HepG2 (cell line): ENCODE results near the gene HCFC1. TPM values are rescaled to one million over a fixed set of nuclear protein-coding genes. Genes with fewer than 3 reads are reported as not detected.
A peak's percentile ranks its signal among the peaks of the same experiment; 100 is the strongest.

ENCODE experiments used
- ATF7 ChIP-seq, 2 experiments: fragments of 450-650 bp in 1 of 2; sonication (generic) in 1 of 2; formaldehyde crosslinking in 1 of 2; IDR thresholded peaks; 2 replicates each; pipeline versions ENCODE4 v1.4.0 to v1.6.1; 2016 to 2020; ENCODE audit warnings: antibody characterized with exemption in 1 of 2, mild to moderate bottlenecking in 1 of 2, missing genetic modification reagents in 1 of 2
- CREB1 ChIP-seq, 2 experiments: fragments of 450-650 bp in 1 of 2; IDR thresholded peaks; 2 replicates each; pipeline ENCODE4 v1.6.1; 2016 to 2017; ENCODE audit warnings: control low read depth in 1 of 2, mild to moderate bottlenecking in 1 of 2, missing compliant biosample characterization in 1 of 2, missing genetic modification characterization in 1 of 2
- GABPB1 ChIP-seq: IDR thresholded peaks from 2 replicates; pipeline ENCODE4 v1.6.1; 2016; ENCODE audit warnings: mild to moderate bottlenecking, missing genetic modification reagents, moderate library complexity, missing compliant biosample characterization
- MXI1 ChIP-seq: IDR thresholded peaks from 3 replicates; pipeline ENCODE4 v1.6.1; 2012; ENCODE audit warnings: low read depth, low read length, inconsistent platforms, borderline replicate concordance
- NCOR1 ChIP-seq: fragments of 200-600 bp; sonication (generic); IDR thresholded peaks from 2 replicates; pipeline ENCODE4 v1.7.0; 2017; ENCODE audit warnings: antibody characterized with exemption, low read length, borderline replicate concordance
- THAP11 ChIP-seq: IDR thresholded peaks from 2 replicates; pipeline ENCODE4 v1.6.1; 2016; ENCODE audit warnings: missing biosample characterization, missing genetic modification reagents
- THYN1 ChIP-seq: sonication (generic); formaldehyde crosslinking; IDR thresholded peaks from 2 replicates; pipeline ENCODE4 v1.8.1; 2023; ENCODE audit warnings: low read depth, mild to moderate bottlenecking, moderate library complexity, missing genetic modification reagents, borderline replicate concordance
- ZBTB7B ChIP-seq: sonication (generic); formaldehyde crosslinking; IDR thresholded peaks from 2 replicates; pipeline ENCODE4 v1.4.0; 2020; ENCODE audit warnings: missing genetic modification reagents
- ZBTB8A ChIP-seq: sonication (generic); formaldehyde crosslinking; IDR thresholded peaks from 2 replicates; pipeline ENCODE4 v1.4.0; 2020; ENCODE audit warnings: mild to moderate bottlenecking, low read depth, missing genetic modification reagents, borderline replicate concordance
- ZFX ChIP-seq: sonication (generic); formaldehyde crosslinking; IDR thresholded peaks from 2 replicates; pipeline ENCODE4 v1.4.0; 2020; ENCODE audit warnings: mild to moderate bottlenecking, low read depth, missing genetic modification reagents, moderate library complexity
- ZNF143 ChIP-seq: sonication (generic); formaldehyde crosslinking; IDR thresholded peaks from 2 replicates; pipeline ENCODE4 v1.4.0; 2020; ENCODE audit warnings: missing genetic modification reagents
- ZNF335 ChIP-seq: sonication (generic); formaldehyde crosslinking; IDR thresholded peaks from 2 replicates; pipeline ENCODE4 v1.4.0; 2020; ENCODE audit warnings: missing genetic modification reagents
- ZNF709 ChIP-seq: sonication (generic); formaldehyde crosslinking; IDR thresholded peaks from 2 replicates; pipeline ENCODE4 v1.5.0; 2020; ENCODE audit warnings: mild to moderate bottlenecking, missing genetic modification reagents
- ZNF737 ChIP-seq: sonication (generic); formaldehyde crosslinking; IDR thresholded peaks from 2 replicates; pipeline ENCODE4 v1.5.0; 2020; ENCODE audit warnings: missing genetic modification reagents, mild to moderate bottlenecking, borderline replicate concordance
- ZNF816 ChIP-seq: sonication (generic); formaldehyde crosslinking; IDR thresholded peaks from 2 replicates; pipeline ENCODE4 v1.8.0; 2022; ENCODE audit warnings: missing genetic modification reagents, mild to moderate bottlenecking, borderline replicate concordance
- polyA plus RNA-seq, 8 experiments: library from polyadenylated mRNA; depleted of rRNA in 3 of 8; stranded (reverse) in 7 of 8; unstranded in 1 of 8; fragments of >200 nt; fragmentation: Illumina TruSeq in 4 of 8; extraction: Trizol in 4 of 8; gene quantifications; 2 replicates each; pipeline versions ENCODE4 v1.2.1 to v1.2.3, GENCODE V29; 2011 to 2016; ENCODE audit warnings: low read depth in 4 of 8, missing spikeins in 1 of 8, mixed read lengths in 1 of 8; ENCODE audit not compliant: insufficient read depth in 1 of 8
- total RNA-seq, 5 experiments: library from RNA; depleted of rRNA; stranded (reverse); fragments of >200 nt; fragmentation: Illumina TruSeq; extraction: Trizol; gene quantifications; 2 replicates each; pipeline ENCODE4 v1.2.3, GENCODE V29; 2016; ENCODE audit warnings: low read depth in 1 of 5
- TF ChIP-seq, protein P1 (sequence below): sonication (generic); formaldehyde crosslinking; IDR thresholded peaks from 2 replicates; pipeline ENCODE4 v1.9.0; 2022; ENCODE audit warnings: missing genetic modification reagents, mild to moderate bottlenecking, borderline replicate concordance
- TF ChIP-seq, protein P2 (sequence below): IDR thresholded peaks from 2 replicates; pipeline ENCODE4 v1.4.0; 2020; ENCODE audit warnings: mild to moderate bottlenecking, missing genetic modification reagents
- TF ChIP-seq, protein P3 (sequence below): sonication (generic); formaldehyde crosslinking; conservative IDR thresholded peaks from 2 replicates; pipeline ENCODE4 v1.8.0; 2022; ENCODE audit warnings: mild to moderate bottlenecking, moderate library complexity, missing genetic modification reagents
- TF ChIP-seq, protein P4 (sequence below): sonication (generic); formaldehyde crosslinking; IDR thresholded peaks from 2 replicates; pipeline ENCODE4 v1.8.1; 2022; ENCODE audit warnings: mild to moderate bottlenecking, missing genetic modification reagents

Gene HCFC1
- total and polyA plus RNA-seq, 2 of the 13 experiments (the other 11 are each of a cell fraction or from before 2014, with no cell fraction given): 5.8 to 17.8 TPM

DNA sequence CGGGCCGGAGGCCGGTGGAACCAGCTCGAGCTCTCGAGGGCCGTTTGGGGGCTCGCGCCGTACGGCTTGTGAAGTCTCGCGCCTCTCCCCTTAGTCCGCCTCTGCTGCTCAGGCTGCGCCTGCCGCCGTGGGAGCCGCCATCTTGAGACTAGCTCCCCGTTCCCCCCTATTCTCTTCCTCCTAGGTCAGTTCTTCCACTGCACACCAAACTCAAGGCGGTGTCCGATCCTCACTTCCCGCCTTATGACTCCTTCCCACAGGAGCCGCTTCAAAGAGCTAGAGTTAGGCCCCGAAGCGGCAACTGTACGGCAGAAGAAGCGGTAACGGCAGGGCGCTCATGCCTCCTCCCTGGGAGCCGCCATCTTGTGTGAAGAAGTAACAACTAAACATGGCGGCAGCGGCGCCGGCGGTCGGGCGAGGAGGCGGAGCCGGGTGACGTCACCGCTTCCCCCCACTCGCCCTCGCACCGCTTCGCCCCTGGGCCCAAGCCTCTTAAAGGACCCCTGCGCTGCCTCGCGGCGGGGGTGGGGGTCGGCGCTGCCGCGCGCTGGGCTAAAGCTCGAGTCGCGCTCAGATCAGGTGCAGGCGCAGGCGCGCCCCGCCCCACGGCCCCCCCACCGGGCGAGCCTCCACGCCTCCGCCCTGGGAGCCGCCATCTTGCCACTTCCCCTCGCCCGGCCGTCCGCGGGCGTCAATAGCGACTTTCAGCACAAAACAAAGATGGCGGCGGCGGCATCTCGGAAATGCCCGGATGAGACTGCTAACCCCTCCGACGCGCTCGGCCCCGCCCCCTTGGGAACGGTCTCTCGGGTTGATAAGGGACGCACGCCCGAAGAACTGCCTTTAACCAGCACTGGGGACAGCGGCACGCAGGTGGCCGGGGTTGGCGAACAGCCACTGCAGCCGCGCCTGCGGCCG lies at the start of gene HCFC1 (continued):
- TF ChIP-seq, protein P1, sequence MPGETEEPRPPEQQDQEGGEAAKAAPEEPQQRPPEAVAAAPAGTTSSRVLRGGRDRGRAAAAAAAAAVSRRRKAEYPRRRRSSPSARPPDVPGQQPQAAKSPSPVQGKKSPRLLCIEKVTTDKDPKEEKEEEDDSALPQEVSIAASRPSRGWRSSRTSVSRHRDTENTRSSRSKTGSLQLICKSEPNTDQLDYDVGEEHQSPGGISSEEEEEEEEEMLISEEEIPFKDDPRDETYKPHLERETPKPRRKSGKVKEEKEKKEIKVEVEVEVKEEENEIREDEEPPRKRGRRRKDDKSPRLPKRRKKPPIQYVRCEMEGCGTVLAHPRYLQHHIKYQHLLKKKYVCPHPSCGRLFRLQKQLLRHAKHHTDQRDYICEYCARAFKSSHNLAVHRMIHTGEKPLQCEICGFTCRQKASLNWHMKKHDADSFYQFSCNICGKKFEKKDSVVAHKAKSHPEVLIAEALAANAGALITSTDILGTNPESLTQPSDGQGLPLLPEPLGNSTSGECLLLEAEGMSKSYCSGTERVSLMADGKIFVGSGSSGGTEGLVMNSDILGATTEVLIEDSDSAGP (CRISPR knock-in tag): peak; percentile 99
- peak; percentile 64 for TF ChIP-seq GABPB1
- TF ChIP-seq ZNF816 (CRISPR knock-in tag): no peak
- no peak for TF ChIP-seq ZBTB8A (CRISPR knock-in tag)
- TF ChIP-seq, protein P2, sequence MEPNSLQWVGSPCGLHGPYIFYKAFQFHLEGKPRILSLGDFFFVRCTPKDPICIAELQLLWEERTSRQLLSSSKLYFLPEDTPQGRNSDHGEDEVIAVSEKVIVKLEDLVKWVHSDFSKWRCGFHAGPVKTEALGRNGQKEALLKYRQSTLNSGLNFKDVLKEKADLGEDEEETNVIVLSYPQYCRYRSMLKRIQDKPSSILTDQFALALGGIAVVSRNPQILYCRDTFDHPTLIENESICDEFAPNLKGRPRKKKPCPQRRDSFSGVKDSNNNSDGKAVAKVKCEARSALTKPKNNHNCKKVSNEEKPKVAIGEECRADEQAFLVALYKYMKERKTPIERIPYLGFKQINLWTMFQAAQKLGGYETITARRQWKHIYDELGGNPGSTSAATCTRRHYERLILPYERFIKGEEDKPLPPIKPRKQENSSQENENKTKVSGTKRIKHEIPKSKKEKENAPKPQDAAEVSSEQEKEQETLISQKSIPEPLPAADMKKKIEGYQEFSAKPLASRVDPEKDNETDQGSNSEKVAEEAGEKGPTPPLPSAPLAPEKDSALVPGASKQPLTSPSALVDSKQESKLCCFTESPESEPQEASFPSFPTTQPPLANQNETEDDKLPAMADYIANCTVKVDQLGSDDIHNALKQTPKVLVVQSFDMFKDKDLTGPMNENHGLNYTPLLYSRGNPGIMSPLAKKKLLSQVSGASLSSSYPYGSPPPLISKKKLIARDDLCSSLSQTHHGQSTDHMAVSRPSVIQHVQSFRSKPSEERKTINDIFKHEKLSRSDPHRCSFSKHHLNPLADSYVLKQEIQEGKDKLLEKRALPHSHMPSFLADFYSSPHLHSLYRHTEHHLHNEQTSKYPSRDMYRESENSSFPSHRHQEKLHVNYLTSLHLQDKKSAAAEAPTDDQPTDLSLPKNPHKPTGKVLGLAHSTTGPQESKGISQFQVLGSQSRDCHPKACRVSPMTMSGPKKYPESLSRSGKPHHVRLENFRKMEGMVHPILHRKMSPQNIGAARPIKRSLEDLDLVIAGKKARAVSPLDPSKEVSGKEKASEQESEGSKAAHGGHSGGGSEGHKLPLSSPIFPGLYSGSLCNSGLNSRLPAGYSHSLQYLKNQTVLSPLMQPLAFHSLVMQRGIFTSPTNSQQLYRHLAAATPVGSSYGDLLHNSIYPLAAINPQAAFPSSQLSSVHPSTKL (CRISPR knock-in tag): no peak
- TF ChIP-seq ATF7 (IDR thresholded peaks at IDR 0.05): peak; percentile 95
- peak; percentile 80 for TF ChIP-seq ATF7 (CRISPR knock-in tag; IDR thresholded peaks at IDR 0.05)
- TF ChIP-seq ZFX (CRISPR knock-in tag): peak; percentile 64; the same call in 1 of the 2 replicates
- TF ChIP-seq MXI1: peak; percentile 42; the same call in 1 of the 3 replicates
- TF ChIP-seq, protein P3, sequence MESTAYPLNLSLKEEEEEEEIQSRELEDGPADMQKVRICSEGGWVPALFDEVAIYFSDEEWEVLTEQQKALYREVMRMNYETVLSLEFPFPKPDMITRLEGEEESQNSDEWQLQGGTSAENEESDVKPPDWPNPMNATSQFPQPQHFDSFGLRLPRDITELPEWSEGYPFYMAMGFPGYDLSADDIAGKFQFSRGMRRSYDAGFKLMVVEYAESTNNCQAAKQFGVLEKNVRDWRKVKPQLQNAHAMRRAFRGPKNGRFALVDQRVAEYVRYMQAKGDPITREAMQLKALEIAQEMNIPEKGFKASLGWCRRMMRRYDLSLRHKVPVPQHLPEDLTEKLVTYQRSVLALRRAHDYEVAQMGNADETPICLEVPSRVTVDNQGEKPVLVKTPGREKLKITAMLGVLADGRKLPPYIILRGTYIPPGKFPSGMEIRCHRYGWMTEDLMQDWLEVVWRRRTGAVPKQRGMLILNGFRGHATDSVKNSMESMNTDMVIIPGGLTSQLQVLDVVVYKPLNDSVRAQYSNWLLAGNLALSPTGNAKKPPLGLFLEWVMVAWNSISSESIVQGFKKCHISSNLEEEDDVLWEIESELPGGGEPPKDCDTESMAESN (CRISPR knock-in tag): 0 out of 2 replicates have a peak, but pooled peaks have one; percentile 18
- TF ChIP-seq CREB1 (IDR thresholded peaks at IDR 0.05): peak; percentile 98
- TF ChIP-seq CREB1 (CRISPR knock-in tag; IDR thresholded peaks at IDR 0.05): peak; percentile 80
- no peak for TF ChIP-seq NCOR1
- TF ChIP-seq ZNF143 (CRISPR knock-in tag): peak; percentile 11; the same call in 1 of the 2 replicates
- TF ChIP-seq ZNF737 (CRISPR knock-in tag): 0 out of 2 replicates have a peak, but pooled peaks have one; percentile 41
- TF ChIP-seq, protein P4, sequence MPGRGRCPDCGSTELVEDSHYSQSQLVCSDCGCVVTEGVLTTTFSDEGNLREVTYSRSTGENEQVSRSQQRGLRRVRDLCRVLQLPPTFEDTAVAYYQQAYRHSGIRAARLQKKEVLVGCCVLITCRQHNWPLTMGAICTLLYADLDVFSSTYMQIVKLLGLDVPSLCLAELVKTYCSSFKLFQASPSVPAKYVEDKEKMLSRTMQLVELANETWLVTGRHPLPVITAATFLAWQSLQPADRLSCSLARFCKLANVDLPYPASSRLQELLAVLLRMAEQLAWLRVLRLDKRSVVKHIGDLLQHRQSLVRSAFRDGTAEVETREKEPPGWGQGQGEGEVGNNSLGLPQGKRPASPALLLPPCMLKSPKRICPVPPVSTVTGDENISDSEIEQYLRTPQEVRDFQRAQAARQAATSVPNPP: 0 out of 2 replicates have a peak, but pooled peaks have one; percentile 69
- no peak for TF ChIP-seq THYN1
- no peak for TF ChIP-seq ZNF709 (CRISPR knock-in tag)
- peak; percentile 64 for TF ChIP-seq THAP11
- TF ChIP-seq ZNF335 (CRISPR knock-in tag): no peak; the same call in 1 of the 2 replicates
- peak; percentile 12; the same call in 1 of the 2 replicates for TF ChIP-seq ZBTB7B (CRISPR knock-in tag)
